GM23338 (cell line): ENCODE results near the gene JAKMIP2. TPM values are rescaled to one million over a fixed set of nuclear protein-coding genes. Genes with fewer than 3 reads are reported as not detected.

Experiments
- ATAC-seq: fragments of 200-7000 bp; cut with Tn5 transposase; 3 replicates; pipeline ENCODE4 v1.9.1; 2020
- DNase-seq: peaks from one replicate; pipeline ENCODE4 v3.0.0-alpha.2; 2015; ENCODE audit warnings: low spot score
- H2AFZ ChIP-seq: fragments of 200-600 bp; sonication (generic); 2 replicates; pipeline ENCODE4 v1.8.0; 2016; ENCODE audit warnings: antibody characterized with exemption, mild to moderate bottlenecking, moderate library complexity
- H3F3A ChIP-seq: fragments of 200-600 bp; sonication (generic); replicated peaks from 2 replicates; pipeline ENCODE4 v1.8.0; 2017; ENCODE audit warnings: antibody characterized with exemption, mixed run types, low read depth
- H3K27ac ChIP-seq: fragments of 200-600 bp; sonication (generic); 2 replicates; pipeline ENCODE4 v1.6.1; 2016; ENCODE audit warnings: low read depth
- H3K27me3 ChIP-seq: fragments of 200-600 bp; sonication (generic); 2 replicates; pipeline ENCODE4 v1.8.0; 2016; ENCODE audit warnings: mild to moderate bottlenecking, mixed run types, moderate library complexity; ENCODE audit not compliant: insufficient read depth
- H3K36me3 ChIP-seq: fragments of 200-600 bp; sonication (generic); 2 replicates; pipeline ENCODE4 v1.8.0; 2016; ENCODE audit warnings: mild to moderate bottlenecking; ENCODE audit not compliant: insufficient read depth
- H3K4me1 ChIP-seq: fragments of 200-600 bp; sonication (generic); 2 replicates; pipeline ENCODE4 v1.8.0; 2016; ENCODE audit warnings: mild to moderate bottlenecking, moderate library complexity; ENCODE audit not compliant: insufficient read depth
- H3K4me2 ChIP-seq: fragments of 200-600 bp; sonication (generic); 2 replicates; pipeline ENCODE4 v1.7.1; 2017; ENCODE audit warnings: mixed run types
- H3K4me3 ChIP-seq: fragments of 200-600 bp; sonication (generic); 2 replicates; pipeline ENCODE4 v1.6.1; 2016; ENCODE audit warnings: mixed run types
- H3K79me2 ChIP-seq: fragments of 200-600 bp; sonication (generic); replicated peaks from 2 replicates; pipeline ENCODE4 v1.8.0; 2017; ENCODE audit warnings: mild to moderate bottlenecking; ENCODE audit not compliant: insufficient read depth
- H3K9me2 ChIP-seq: fragments of 200-600 bp; sonication (generic); 2 replicates; pipeline ENCODE4 v1.8.0; 2017; ENCODE audit not compliant: insufficient read depth
- H4K20me1 ChIP-seq: fragments of 200-600 bp; sonication (generic); replicated peaks from 2 replicates; pipeline ENCODE4 v1.8.0; 2017; ENCODE audit warnings: mild to moderate bottlenecking; ENCODE audit not compliant: insufficient read depth
- H3K27ac Mint-ChIP-seq: 2 replicates; pipeline ENCODE4 v1.8.0; 2020; ENCODE audit warnings: inconsistent platforms, mild to moderate bottlenecking, moderate library complexity, mixed read lengths
- H3K27me3 Mint-ChIP-seq: 3 replicates; pipeline ENCODE4 v1.8.0; 2022; ENCODE audit warnings: low read depth, mild to moderate bottlenecking, moderate library complexity, mixed read lengths, inconsistent platforms; ENCODE audit not compliant: insufficient read depth, poor library complexity
- H3K36me3 Mint-ChIP-seq: 3 replicates; pipeline ENCODE4 v1.8.0; 2021; ENCODE audit warnings: low read depth, mild to moderate bottlenecking, inconsistent platforms, moderate library complexity, mixed read lengths
- H3K4me1 Mint-ChIP-seq: 3 replicates; pipeline ENCODE4 v1.8.0; 2020; ENCODE audit warnings: mild to moderate bottlenecking, inconsistent platforms, mixed read lengths
- H3K4me3 Mint-ChIP-seq: 3 replicates; pipeline ENCODE4 v1.8.0; 2021; ENCODE audit warnings: moderate library complexity, mild to moderate bottlenecking, inconsistent platforms, mixed read lengths
- H3K9me3 Mint-ChIP-seq: 3 replicates; pipeline ENCODE4 v1.8.0; 2020; ENCODE audit warnings: moderate library complexity, mild to moderate bottlenecking, inconsistent platforms, mixed read lengths
- CREB1 ChIP-seq: fragments of 250-450 bp; sonication (Bioruptor Pico); IDR thresholded peaks from 2 replicates; pipeline ENCODE4 v1.5.0; 2020; ENCODE audit warnings: low read depth, mild to moderate bottlenecking, moderate library complexity
- EZH2 ChIP-seq: fragments of 200-600 bp; sonication (generic); IDR thresholded peaks from one replicate; pipeline ENCODE4 v1.8.0; 2017; ENCODE audit warnings: antibody characterized with exemption, mild to moderate bottlenecking, low read depth; ENCODE audit not compliant: unreplicated experiment
- EZH2phosphoT487 ChIP-seq: fragments of 200-600 bp; sonication (generic); IDR thresholded peaks from one replicate; pipeline ENCODE4 v1.8.1; 2018; ENCODE audit warnings: antibody characterized with exemption; ENCODE audit not compliant: unreplicated experiment
- JUNB ChIP-seq: IDR thresholded peaks from one replicate; pipeline ENCODE4 v1.6.1; 2016; ENCODE audit warnings: antibody characterized with exemption; ENCODE audit not compliant: unreplicated experiment
- NANOG ChIP-seq: IDR thresholded peaks from 2 replicates; pipeline ENCODE4 v1.6.1; 2016; ENCODE audit warnings: antibody characterized with exemption, borderline replicate concordance
- POLR2AphosphoS5 ChIP-seq: IDR thresholded peaks from 2 replicates; pipeline ENCODE4 v1.6.1; 2016; ENCODE audit warnings: antibody characterized with exemption, low read depth
- STAT1 ChIP-seq: IDR thresholded peaks from one replicate; pipeline ENCODE4 v1.6.1; 2016; ENCODE audit warnings: antibody characterized with exemption; ENCODE audit not compliant: unreplicated experiment
- ZNF114 ChIP-seq: fragments of 250-450 bp; sonication (Bioruptor Pico); IDR thresholded peaks from 2 replicates; pipeline ENCODE4 v1.5.0; 2020; ENCODE audit warnings: mild to moderate bottlenecking, moderate library complexity
- ZNF331 ChIP-seq: fragments of 250-450 bp; sonication (Bioruptor Pico); IDR thresholded peaks from 2 replicates; pipeline ENCODE4 v1.5.0; 2020; ENCODE audit warnings: low read depth, mild to moderate bottlenecking, moderate library complexity
- polyA plus RNA-seq: library from polyadenylated mRNA; unstranded; fragments of >200 nt; fragmentation: Nextera tagmentation; extraction: Ambion mirVana; gene quantifications from 2 replicates; pipeline ENCODE4 v1.2.1, GENCODE V29; 2016
- total RNA-seq: library from RNA; depleted of rRNA; stranded (reverse); fragments of >200 nt; shearing (Covaris generic); gene quantifications from 2 replicates; pipeline ENCODE4 v1.2.3, GENCODE V29; 2014
- TF ChIP-seq, protein P1 (sequence below): IDR thresholded peaks from one replicate; pipeline ENCODE4 v1.6.1; 2018; ENCODE audit warnings: antibody characterized with exemption; ENCODE audit not compliant: unreplicated experiment
- TF ChIP-seq, protein P2 (sequence below): IDR thresholded peaks from 2 replicates; pipeline ENCODE4 v1.6.1; 2016; ENCODE audit warnings: antibody characterized with exemption
- TF ChIP-seq, protein P3 (sequence below), 2 experiments: fragments of 200-600 bp in 1 of 2; sonication (generic) in 1 of 2; conservative IDR thresholded peaks; 2 replicates each; pipeline versions ENCODE4 v1.5.1 to v1.6.1; 2016 to 2017; ENCODE audit warnings: antibody characterized with exemption in 2 of 2, low read depth in 2 of 2, mild to moderate bottlenecking in 2 of 2, moderate library complexity in 1 of 2
- TF ChIP-seq, protein P4 (sequence below): fragments of 250-450 bp; sonication (Bioruptor Pico); IDR thresholded peaks from 2 replicates; pipeline ENCODE4 v1.5.0; 2020; ENCODE audit warnings: mild to moderate bottlenecking, moderate library complexity

Gene JAKMIP2
- total and polyA plus RNA-seq, 2 experiments from 2014 or later, result 20.5 to 27.2 TPM

DNA sequence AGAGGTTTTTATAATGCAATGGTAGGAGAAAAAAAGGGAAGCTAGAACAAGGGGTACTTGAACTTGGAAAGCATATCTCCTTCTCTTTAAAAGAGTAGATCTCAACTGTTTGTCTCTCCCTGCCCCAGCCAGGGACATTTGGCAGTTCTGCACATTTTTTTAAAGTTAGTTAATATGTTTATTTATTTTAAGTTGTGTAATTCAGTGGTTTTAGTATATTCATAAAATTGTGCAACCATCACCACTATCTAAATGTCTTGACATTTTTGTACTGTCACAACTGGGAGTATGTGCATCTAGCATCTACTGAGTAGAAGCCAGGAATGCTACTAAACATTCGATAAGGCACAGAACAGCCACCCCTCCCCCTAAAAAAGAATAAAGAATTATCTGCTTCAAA lies 169.2 kb downstream of the JAKMIP2 start:
- H3K27ac ChIP-seq, result no peak overlapping the region
- H3K36me3 Mint-ChIP-seq, result peaks cover 45% of the 10 kb centered on the region
- H3K9me3 Mint-ChIP-seq, result no peaks in the 10 kb centered on the region
- H3K4me2 ChIP-seq, result no peak overlapping the region
- peaks cover 28% of the 10 kb centered on the region for H3K4me1 Mint-ChIP-seq
- H3K79me2 ChIP-seq, result peaks cover 15% of the 10 kb centered on the region
- H3K4me1 ChIP-seq, result peaks cover 26% of the 10 kb centered on the region
- peaks cover 3% of the 10 kb centered on the region for H3K36me3 ChIP-seq
- no peak overlapping the region for H3K4me3 ChIP-seq
- H3K4me3 Mint-ChIP-seq, result no peak overlapping the region
- H3K27me3 Mint-ChIP-seq, result peaks cover 10% of the 10 kb centered on the region
- no peak for ATAC-seq
- 0 out of 2 replicates have a peak, but pooled peaks cover 8% of the 10 kb centered on the region for H4K20me1 ChIP-seq
- 0 out of 2 replicates have a peak, but pooled peaks cover 3% of the 10 kb centered on the region for H3F3A ChIP-seq
- DNase-seq, result no peak
- H2AFZ ChIP-seq, result no peak overlapping the region
- H3K27me3 ChIP-seq, result no peaks in the 10 kb centered on the region
- H3K9me2 ChIP-seq, result no peaks in the 10 kb centered on the region
- TF ChIP-seq STAT1, result no peak
- no peak for TF ChIP-seq JUNB
- TF ChIP-seq, protein P1, sequence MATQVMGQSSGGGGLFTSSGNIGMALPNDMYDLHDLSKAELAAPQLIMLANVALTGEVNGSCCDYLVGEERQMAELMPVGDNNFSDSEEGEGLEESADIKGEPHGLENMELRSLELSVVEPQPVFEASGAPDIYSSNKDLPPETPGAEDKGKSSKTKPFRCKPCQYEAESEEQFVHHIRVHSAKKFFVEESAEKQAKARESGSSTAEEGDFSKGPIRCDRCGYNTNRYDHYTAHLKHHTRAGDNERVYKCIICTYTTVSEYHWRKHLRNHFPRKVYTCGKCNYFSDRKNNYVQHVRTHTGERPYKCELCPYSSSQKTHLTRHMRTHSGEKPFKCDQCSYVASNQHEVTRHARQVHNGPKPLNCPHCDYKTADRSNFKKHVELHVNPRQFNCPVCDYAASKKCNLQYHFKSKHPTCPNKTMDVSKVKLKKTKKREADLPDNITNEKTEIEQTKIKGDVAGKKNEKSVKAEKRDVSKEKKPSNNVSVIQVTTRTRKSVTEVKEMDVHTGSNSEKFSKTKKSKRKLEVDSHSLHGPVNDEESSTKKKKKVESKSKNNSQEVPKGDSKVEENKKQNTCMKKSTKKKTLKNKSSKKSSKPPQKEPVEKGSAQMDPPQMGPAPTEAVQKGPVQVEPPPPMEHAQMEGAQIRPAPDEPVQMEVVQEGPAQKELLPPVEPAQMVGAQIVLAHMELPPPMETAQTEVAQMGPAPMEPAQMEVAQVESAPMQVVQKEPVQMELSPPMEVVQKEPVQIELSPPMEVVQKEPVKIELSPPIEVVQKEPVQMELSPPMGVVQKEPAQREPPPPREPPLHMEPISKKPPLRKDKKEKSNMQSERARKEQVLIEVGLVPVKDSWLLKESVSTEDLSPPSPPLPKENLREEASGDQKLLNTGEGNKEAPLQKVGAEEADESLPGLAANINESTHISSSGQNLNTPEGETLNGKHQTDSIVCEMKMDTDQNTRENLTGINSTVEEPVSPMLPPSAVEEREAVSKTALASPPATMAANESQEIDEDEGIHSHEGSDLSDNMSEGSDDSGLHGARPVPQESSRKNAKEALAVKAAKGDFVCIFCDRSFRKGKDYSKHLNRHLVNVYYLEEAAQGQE, result no peak
- TF ChIP-seq, protein P2, sequence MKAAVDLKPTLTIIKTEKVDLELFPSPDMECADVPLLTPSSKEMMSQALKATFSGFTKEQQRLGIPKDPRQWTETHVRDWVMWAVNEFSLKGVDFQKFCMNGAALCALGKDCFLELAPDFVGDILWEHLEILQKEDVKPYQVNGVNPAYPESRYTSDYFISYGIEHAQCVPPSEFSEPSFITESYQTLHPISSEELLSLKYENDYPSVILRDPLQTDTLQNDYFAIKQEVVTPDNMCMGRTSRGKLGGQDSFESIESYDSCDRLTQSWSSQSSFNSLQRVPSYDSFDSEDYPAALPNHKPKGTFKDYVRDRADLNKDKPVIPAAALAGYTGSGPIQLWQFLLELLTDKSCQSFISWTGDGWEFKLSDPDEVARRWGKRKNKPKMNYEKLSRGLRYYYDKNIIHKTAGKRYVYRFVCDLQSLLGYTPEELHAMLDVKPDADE, result no peak
- TF ChIP-seq, protein P3, sequence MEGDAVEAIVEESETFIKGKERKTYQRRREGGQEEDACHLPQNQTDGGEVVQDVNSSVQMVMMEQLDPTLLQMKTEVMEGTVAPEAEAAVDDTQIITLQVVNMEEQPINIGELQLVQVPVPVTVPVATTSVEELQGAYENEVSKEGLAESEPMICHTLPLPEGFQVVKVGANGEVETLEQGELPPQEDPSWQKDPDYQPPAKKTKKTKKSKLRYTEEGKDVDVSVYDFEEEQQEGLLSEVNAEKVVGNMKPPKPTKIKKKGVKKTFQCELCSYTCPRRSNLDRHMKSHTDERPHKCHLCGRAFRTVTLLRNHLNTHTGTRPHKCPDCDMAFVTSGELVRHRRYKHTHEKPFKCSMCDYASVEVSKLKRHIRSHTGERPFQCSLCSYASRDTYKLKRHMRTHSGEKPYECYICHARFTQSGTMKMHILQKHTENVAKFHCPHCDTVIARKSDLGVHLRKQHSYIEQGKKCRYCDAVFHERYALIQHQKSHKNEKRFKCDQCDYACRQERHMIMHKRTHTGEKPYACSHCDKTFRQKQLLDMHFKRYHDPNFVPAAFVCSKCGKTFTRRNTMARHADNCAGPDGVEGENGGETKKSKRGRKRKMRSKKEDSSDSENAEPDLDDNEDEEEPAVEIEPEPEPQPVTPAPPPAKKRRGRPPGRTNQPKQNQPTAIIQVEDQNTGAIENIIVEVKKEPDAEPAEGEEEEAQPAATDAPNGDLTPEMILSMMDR (conservative IDR thresholded peaks at IDR 0.05; ENCODE audit: low read depth in 2 of 2), result no peak
- no peak for TF ChIP-seq EZH2
- TF ChIP-seq, protein P4, sequence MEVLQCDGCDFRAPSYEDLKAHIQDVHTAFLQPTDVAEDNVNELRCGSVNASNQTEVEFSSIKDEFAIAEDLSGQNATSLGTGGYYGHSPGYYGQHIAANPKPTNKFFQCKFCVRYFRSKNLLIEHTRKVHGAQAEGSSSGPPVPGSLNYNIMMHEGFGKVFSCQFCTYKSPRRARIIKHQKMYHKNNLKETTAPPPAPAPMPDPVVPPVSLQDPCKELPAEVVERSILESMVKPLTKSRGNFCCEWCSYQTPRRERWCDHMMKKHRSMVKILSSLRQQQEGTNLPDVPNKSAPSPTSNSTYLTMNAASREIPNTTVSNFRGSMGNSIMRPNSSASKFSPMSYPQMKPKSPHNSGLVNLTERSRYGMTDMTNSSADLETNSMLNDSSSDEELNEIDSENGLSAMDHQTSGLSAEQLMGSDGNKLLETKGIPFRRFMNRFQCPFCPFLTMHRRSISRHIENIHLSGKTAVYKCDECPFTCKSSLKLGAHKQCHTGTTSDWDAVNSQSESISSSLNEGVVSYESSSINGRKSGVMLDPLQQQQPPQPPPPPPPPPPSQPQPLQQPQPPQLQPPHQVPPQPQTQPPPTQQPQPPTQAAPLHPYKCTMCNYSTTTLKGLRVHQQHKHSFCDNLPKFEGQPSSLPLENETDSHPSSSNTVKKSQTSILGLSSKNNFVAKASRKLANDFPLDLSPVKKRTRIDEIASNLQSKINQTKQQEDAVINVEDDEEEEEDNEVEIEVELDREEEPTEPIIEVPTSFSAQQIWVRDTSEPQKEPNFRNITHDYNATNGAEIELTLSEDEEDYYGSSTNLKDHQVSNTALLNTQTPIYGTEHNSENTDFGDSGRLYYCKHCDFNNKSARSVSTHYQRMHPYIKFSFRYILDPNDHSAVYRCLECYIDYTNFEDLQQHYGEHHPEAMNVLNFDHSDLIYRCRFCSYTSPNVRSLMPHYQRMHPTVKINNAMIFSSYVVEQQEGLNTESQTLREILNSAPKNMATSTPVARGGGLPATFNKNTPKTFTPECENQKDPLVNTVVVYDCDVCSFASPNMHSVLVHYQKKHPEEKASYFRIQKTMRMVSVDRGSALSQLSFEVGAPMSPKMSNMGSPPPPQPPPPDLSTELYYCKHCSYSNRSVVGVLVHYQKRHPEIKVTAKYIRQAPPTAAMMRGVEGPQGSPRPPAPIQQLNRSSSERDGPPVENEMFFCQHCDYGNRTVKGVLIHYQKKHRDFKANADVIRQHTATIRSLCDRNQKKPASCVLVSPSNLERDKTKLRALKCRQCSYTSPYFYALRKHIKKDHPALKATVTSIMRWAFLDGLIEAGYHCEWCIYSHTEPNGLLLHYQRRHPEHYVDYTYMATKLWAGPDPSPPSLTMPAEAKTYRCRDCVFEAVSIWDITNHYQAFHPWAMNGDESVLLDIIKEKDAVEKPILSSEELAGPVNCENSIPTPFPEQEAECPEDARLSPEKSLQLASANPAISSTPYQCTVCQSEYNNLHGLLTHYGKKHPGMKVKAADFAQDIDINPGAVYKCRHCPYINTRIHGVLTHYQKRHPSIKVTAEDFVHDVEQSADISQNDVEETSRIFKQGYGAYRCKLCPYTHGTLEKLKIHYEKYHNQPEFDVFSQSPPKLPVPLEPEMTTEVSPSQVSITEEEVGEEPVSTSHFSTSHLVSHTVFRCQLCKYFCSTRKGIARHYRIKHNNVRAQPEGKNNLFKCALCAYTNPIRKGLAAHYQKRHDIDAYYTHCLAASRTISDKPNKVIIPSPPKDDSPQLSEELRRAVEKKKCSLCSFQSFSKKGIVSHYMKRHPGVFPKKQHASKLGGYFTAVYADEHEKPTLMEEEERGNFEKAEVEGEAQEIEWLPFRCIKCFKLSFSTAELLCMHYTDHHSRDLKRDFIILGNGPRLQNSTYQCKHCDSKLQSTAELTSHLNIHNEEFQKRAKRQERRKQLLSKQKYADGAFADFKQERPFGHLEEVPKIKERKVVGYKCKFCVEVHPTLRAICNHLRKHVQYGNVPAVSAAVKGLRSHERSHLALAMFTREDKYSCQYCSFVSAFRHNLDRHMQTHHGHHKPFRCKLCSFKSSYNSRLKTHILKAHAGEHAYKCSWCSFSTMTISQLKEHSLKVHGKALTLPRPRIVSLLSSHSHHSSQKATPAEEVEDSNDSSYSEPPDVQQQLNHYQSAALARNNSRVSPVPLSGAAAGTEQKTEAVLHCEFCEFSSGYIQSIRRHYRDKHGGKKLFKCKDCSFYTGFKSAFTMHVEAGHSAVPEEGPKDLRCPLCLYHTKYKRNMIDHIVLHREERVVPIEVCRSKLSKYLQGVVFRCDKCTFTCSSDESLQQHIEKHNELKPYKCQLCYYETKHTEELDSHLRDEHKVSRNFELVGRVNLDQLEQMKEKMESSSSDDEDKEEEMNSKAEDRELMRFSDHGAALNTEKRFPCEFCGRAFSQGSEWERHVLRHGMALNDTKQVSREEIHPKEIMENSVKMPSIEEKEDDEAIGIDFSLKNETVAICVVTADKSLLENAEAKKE (CRISPR knock-in tag), result no peak
- TF ChIP-seq CREB1 (CRISPR knock-in tag), result no peak
- no peak for TF ChIP-seq EZH2phosphoT487
- no peak for TF ChIP-seq POLR2AphosphoS5
- no peak for TF ChIP-seq ZNF114 (CRISPR knock-in tag)
- TF ChIP-seq NANOG, result no peak
- TF ChIP-seq ZNF331 (CRISPR knock-in tag), result no peak
- H3K27ac Mint-ChIP-seq, result no peak overlapping the region
